GM19043 (cell line): ENCODE measurements around the gene LDB3.
"Not testable (repeated sequence)": the region's sequence is repeated elsewhere in the genome, so short reads cannot be mapped to it uniquely, and the experiment has no call there.

ENCODE experiments used
- ATAC-seq: cut with Tn5 transposase; IDR thresholded peaks from one replicate; pipeline ENCODE4 v1.9.1; 2021; ENCODE audit warnings: low read depth; ENCODE audit not compliant: unreplicated experiment

LDB3 gene, protein sequence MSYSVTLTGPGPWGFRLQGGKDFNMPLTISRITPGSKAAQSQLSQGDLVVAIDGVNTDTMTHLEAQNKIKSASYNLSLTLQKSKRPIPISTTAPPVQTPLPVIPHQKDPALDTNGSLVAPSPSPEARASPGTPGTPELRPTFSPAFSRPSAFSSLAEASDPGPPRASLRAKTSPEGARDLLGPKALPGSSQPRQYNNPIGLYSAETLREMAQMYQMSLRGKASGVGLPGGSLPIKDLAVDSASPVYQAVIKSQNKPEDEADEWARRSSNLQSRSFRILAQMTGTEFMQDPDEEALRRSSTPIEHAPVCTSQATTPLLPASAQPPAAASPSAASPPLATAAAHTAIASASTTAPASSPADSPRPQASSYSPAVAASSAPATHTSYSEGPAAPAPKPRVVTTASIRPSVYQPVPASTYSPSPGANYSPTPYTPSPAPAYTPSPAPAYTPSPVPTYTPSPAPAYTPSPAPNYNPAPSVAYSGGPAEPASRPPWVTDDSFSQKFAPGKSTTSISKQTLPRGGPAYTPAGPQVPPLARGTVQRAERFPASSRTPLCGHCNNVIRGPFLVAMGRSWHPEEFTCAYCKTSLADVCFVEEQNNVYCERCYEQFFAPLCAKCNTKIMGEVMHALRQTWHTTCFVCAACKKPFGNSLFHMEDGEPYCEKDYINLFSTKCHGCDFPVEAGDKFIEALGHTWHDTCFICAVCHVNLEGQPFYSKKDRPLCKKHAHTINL

DNA sequence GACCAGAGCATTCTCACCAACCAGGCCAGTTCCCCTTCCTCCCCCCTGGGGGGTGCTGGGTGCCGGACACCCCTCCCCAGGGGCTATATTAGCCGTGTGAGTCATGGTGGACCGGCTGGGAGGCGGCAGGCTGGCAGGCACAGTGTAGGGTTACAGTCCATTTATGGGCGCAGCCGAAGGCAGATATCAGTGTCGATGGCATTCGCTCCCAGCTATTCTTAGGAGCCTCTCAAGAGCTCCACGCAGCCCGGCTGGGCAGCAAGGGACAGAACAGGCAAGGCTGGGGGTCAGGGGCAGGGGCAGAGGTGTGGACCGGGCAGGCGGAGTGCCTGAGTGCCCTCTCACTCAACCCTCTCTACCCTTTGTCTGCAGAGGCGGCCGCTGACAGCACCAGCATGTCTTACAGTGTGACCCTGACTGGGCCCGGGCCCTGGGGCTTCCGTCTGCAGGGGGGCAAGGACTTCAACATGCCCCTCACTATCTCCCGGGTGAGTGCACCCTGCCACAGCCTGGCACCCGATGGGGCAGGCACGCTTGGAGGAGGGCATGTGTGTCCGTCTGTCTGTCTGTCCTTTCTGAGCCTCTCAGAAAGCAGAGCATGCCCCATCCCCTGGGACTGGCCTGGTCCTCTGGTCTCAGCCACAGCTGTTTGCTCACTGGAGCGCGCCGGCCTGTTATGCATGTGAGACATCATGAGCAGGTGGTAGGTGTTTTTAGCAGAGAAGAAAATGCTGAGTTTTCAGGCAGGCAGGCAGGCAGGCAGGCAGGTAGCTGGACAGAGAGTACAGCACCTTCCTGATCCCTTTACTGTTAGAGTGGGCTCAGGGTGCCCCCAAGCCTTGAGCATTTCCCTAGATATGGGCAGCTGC, at the start of gene LDB3:
Gene LDB3, plus strand, starts transcription at position 215 of the 869 bp plus-strand sequence. Its CDS starts 181 bp downstream, at position 396.
- ATAC-seq, result peak; percentile 67

DNA sequence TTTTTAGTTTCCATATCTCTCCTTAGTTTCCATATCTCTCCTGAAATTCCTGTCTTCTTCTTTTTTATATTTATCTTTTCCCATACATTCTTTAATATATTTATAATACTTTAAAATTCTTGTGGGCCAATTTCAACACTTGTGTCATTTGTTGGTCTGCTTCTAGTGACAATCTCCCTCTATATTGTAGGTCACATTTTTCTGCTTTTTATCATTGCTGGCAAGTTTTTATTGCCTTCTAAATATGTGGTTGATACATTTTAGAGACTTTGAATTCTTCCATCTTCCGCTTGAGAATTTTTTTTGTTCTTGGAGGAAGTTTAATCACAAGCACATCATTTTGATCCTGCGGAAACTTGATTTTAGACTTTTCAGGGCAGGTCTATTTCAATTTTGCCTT, 40.0 kb upstream of the LDB3 start:
- no peak for ATAC-seq

GRCh38 chr10:86630079-86630478, 38.2 kb upstream of the LDB3 start:
- no peak for ATAC-seq

DNA sequence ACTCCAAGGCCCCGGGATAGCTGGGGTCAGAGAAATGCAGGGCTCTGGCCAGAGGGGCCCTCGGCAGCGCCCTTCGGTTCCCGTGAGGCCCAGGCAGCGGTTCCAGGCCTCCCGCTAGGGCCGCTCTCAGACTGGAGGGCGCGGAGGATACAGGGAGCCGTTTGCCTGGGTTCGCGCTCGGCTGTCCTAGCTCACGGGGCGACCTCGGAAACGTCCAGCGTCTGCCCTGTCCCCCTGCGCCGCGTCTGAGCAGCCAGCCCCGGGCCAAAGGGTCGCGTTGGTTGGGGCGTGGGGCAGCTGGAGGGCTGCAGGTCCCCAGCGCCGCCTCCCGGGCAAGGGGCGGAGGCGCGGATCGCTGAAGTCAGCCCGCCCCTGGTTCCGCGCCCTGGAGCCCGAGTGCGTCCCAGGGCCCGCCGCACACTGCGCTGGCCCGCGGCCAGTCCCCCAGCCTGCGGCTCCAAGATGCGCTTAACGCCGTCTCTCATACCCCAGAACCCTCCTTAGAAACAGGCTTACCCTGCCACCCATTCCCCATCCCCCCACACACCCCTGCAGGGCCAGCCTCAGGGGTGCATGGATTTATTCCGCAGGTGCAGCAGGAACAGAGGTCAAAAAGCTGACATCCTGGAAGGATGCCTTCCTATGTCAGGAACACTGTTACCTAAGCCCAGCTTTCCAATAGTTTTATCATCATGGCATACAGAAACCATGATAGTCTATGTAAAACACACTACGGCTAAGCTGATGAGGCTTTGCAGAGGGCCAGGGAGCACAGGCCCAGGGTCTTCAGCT, 36.1 kb upstream of the LDB3 start:
- no peak for ATAC-seq

DNA sequence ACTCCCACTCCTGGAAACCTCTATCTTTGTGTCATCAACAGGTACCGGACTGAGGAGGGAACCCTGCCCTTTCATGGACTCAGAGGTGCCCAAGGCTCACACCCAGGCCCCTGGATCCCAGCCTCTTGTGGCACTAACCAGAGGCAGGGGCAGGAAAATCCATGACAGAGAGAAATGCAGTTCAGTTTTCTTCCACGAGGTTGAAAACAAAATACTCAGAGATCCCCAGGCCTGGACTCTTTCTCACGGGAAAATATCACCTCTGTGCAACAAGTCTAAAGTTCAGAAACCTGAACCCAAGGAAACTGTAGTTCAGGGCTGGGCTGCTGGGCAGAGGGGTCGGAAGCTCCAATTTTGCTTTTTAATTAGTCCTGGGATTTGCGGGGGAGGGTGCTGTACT, 35.4 kb upstream of the LDB3 start:
- ATAC-seq, result no peak

DNA sequence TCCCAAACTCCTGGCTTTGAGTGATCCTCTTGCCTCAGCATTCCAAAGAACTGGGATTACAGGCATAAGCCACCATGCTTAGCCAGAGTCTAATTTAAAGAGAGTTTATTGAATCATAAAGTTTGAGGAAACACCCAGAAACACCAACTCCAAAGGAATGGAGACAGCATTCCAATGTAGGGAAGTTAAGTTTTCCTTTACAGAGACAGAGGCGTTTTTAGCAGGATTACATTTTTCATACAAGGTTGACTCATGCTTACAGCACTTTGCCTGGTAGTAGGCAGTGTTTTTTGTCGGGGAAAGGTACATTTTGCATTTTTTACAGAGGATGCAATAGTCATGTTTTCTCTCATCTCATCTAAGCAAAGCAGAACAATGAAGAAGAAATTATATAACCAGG, 32.9 kb upstream of the LDB3 start:
- ATAC-seq, result no peak

DNA sequence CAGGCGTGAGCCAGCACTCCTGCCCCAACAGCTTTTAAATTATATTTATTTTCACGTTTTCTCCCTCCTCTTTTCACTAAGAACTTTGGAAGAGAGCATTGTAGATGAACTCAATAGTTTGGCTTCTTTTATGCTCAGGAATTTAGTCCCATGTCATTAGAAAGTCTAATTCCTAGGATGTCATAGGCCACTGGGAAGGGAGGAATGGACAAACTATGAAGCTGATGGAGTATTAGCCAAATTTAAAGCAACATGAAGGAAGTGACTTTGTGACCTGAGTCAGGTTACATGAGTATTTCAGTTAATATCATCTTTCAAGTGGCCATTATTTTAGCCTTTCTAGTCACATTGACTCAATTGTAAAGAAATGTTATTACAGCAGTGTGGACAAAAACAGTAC, 32.0 kb upstream of the LDB3 start:
- no peak for ATAC-seq

DNA sequence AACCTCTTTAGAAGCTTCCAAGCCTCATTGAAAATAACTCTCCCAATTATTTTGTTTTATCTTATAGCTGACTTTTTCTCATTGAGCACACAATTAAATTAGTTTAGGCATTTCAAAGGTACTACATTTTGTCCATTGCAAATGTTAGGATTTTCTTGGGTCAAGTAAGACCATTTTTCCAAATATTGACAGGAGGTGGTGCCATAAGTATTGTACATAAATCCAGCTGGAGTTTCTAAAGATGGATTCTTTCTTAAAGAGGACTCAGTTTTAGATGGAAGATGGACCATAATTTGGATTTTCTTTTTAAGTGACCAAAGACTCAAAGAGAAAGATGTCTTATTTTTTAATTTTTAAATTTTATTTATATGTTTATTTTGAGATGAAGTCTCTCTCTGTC, 26.3 kb upstream of the LDB3 start:
- no peak for ATAC-seq

GRCh38 chr10:86642499-86642898, 25.8 kb upstream of the LDB3 start:
- no peak for ATAC-seq

- peak; percentile 34 for ATAC-seq
Observed at GRCh38 chr10:86644152-86644793, 24.0 kb upstream of the LDB3 start.

DNA sequence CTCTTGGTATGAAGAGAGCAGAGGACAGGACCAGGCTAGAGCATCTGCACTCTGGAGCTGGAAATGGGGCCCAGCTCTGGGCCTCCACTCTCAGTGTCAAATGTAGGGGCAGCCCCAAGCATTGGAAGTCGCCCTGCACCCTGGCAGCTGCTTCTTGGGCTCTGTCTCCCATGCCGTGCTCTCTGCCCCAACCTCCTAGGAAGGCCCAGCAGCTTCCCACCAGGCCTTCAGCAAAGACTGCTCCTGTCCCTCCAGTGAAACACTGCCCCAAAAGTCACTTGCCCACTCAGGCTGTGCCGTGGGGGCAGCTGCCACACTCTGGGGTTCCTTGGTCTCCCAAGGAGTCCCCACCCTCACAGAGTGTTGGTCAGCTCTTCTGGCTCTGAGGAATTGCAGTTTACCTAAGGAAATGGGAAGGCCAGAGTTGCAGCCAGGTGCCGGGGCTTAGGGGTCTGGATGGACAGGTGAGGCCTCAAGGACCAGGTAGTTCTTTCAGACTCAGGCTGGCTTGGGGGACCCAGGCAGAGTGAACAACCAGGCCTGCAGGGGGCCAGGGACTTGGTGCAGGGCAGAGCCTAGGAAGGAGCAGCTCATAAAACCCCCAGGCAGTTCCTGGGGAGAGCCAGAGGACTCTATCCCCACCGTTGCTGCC, 23.4 kb upstream of the LDB3 start:
- peak; percentile 8 for ATAC-seq

DNA sequence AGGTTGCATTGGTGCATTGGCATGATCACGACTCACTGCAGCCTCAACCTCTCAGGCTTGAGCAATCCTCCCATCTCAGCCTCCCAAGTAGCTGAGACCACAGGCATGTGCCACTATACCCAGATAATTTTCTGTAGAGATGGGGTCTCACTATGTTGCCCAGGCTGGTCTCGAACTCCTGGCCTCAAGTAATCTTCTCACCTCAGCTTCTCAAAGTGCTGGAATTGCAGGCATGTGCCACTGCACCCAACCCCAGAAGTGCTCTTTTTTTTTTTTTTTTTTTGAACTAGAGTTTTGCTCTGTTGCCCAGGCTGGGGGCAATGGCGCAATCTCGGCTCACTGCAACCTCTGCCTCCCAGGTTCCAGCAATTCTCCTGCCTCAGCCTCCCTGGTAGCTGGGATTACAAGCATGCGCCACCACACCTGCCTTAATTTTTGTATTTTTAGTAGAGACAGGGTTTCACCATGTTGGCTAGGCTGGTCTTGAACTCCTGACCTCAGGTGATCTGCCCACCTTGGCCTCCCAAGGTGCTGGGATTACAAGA, 22.6 kb upstream of the LDB3 start:
- not testable (repeated sequence) for ATAC-seq

DNA sequence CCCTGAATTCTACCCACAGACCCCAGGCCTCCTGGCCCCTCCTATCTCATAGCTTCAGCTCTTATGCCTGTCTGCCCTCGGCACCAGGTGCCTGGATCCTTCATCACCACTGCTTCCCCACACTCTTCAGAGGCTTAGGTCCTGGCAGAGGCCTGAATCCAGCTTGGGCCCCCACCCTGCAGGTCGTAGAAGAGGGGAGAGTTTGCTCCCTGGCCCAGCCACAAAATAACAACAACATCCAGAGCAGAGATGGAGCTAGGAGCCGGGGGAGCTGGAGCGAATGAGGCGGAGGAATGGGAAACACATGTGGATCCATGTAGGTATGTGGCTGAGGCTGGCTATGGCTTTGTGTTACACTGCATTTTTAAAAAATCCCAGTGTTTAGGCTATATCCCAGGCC, 21.8 kb upstream of the LDB3 start:
- no peak for ATAC-seq

DNA sequence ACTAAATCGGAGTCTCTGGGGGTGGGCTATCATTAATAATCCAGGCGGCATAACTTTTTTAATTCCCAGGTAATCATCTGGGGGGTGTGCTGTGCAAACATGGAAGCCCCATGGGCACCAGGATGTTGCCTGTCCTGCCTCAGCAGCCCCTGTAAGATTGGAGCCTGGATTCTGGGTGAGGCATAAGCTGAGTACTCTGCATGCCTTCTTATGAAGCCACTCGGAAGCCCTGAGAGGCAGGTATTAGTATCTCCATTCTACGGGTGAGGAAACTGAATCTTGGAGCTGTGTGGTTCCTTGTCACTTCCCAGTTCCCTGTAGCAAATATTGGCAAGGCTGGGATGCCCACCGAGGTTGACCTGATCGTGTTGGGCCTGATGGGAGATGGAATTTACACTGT, 21.4 kb upstream of the LDB3 start:
- no peak for ATAC-seq

- no peak for ATAC-seq
Observed at GRCh38 chr10:86647773-86648703, 20.3 kb upstream of the LDB3 start.

- ATAC-seq, result no peak
Observed at GRCh38 chr10:86648704-86649427, 19.4 kb upstream of the LDB3 start.

- no peak for ATAC-seq
Observed at GRCh38 chr10:86649471-86650150, 18.7 kb upstream of the LDB3 start.
